ENCODE measurements around the gene MYOC. TPM values are rescaled to one million over a fixed set of nuclear protein-coding genes. Genes with fewer than 3 reads are reported as not detected.
"Not testable (repeated sequence)": the region's sequence is repeated elsewhere in the genome, so short reads cannot be mapped to it uniquely, and the experiment has no call there.

The MYOC gene
- polyA plus RNA-seq (2013, experiment 1 of 2) = not detected
- not detected for polyA plus RNA-seq (2013, experiment 2 of 2)

DNA sequence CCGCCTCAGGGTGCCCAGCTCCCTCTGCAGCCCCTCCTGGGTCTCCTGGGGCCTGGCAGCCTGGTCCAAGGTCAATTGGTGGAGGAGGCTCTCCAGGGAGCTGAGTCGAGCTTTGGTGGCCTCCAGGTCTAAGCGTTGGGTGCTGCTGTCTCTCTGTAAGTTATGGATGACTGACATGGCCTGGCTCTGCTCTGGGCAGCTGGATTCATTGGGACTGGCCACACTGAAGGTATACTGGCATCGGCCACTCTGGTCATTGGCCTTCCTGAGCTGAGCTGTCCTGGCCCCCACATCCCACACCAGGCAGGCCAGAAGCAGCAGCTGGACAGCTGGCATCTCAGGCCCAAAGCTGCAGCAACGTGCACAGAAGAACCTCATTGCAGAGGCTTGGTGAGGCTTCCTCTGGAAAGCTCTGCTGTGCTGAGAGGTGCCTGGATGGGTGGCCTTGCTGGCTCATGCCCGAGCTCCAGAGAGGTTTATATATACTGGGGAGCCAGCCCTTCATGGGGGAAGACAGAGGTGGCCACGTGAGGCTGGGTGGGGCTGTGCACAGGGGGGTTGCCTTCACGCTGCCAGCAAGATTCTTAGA, at the start of gene MYOC:
Gene MYOC (minus strand): TSS at position 455 of the 589 bp plus-strand sequence. CDS start 77 bp downstream, at position 378.
- Histone ChIP-seq H3K4me3 (ENCODE audit: extremely low read depth, insufficient read depth, low read length, poor library complexity, severe bottlenecking) (no peak within 1 kb of the TSS), H3K36me3 (ENCODE audit: control insufficient read depth, insufficient read depth, low read length) (no peaks in the 10 kb centered on the region), H3K4me1 (ENCODE audit: control insufficient read depth, insufficient read depth, low read length, poor library complexity, severe bottlenecking) (peaks cover 7% of the 10 kb centered on the region), H3K27ac (ENCODE audit: low read depth, low read length, severe bottlenecking) (no peak within 1 kb of the TSS), H3K9me3 (ENCODE audit: control insufficient read depth, low read length) (no peaks in the 10 kb centered on the region)
- 86 to 89% methylated on average over 4 to 6 of the region's 8 CpGs for WGBS, 2 experiments (ENCODE audit: insufficient coverage in 2 of 2)

DNA sequence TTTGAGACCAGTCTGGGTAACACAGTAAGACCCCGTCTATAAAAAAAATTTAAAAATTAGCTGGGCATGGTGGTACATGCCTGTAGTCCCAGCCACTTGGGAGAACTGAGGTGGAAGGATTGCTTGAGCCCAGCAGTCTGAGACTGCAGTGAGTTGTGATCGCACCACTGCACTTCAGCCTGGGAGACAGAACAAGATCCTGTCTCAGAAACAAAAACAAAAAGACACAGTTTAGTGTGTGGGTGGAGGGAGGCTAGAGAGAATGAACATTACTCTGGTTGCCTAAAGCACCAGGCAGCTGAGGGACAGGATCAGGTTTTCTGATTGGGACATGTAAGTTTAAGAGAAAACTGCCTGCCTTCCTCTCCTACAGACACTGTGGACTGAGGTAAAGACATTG, 47.0 kb upstream of the MYOC start:
- WGBS, 2 experiments (ENCODE audit: insufficient coverage in 2 of 2) = 82 to 100% methylated on average over 1 to 2 of the region's 2 CpGs
- H3K36me3 ChIP-seq (ENCODE audit: control insufficient read depth, insufficient read depth, low read length) = no peaks in the 10 kb centered on the region
- no peak overlapping the region for H3K4me3 ChIP-seq (ENCODE audit: extremely low read depth, insufficient read depth, low read length, poor library complexity, severe bottlenecking)
- peak overlapping the region; percentile 11 for H3K27ac ChIP-seq (ENCODE audit: low read depth, low read length, severe bottlenecking)
- peaks cover 4% of the 10 kb centered on the region for H3K9me3 ChIP-seq (ENCODE audit: control insufficient read depth, low read length)
- H3K4me1 ChIP-seq (ENCODE audit: control insufficient read depth, insufficient read depth, low read length, poor library complexity, severe bottlenecking) = no peaks in the 10 kb centered on the region

DNA sequence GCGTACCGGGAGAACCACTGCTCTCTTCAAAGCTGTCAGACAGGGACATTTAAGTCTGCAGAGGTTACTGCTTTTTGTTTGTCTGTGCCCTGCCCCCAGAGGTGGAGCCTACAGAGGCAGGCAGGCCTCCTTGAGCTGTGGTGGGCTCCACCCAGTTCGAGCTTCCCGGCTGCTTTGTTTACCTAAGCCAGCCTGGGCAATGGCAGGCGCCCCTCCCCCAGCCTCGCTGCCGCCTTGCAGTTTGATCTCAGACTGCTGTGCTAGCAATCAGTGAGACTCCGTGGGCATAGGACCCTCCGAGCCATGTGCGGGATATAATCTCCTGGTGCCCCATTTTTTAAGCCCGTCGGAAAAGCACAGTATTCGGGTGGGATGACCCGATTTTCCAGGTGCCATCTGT, 43.3 kb upstream of the MYOC start:
- H3K4me1 ChIP-seq (ENCODE audit: control insufficient read depth, insufficient read depth, low read length, poor library complexity, severe bottlenecking); H3K4me3 ChIP-seq (ENCODE audit: extremely low read depth, insufficient read depth, low read length, poor library complexity, severe bottlenecking); H3K9me3 ChIP-seq (ENCODE audit: control insufficient read depth, low read length); H3K36me3 ChIP-seq (ENCODE audit: control insufficient read depth, insufficient read depth, low read length); H3K27ac ChIP-seq (ENCODE audit: low read depth, low read length, severe bottlenecking): not testable (repeated sequence)
- WGBS, 2 experiments (ENCODE audit: insufficient coverage in 2 of 2) = 85 to 88% methylated on average over 8 to 10 of the region's 14 CpGs

DNA sequence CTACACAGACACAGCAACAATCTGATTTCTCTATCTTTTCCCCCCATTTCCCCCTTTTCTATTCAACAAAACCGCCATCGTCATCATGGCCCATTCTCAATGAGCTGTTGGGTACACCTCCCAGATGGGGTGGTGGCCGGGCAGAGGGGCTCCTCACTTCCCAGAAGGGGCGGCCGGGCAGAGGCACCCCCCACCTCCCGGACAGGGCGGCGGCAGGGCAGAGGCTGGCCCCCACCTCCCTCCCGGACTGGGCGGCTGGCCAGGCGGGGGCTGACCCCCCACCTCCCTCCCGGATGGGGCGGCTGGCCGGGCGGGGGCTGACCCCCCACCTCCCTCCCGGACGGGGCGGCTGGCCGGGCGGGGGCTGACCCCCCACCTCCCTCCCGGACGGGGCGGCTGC, 41.1 kb upstream of the MYOC start:
- not testable (repeated sequence) for H3K4me3 ChIP-seq (ENCODE audit: extremely low read depth, insufficient read depth, low read length, poor library complexity, severe bottlenecking); H3K27ac ChIP-seq (ENCODE audit: low read depth, low read length, severe bottlenecking); H3K36me3 ChIP-seq (ENCODE audit: control insufficient read depth, insufficient read depth, low read length); H3K9me3 ChIP-seq (ENCODE audit: control insufficient read depth, low read length); H3K4me1 ChIP-seq (ENCODE audit: control insufficient read depth, insufficient read depth, low read length, poor library complexity, severe bottlenecking)
- WGBS, 2 experiments (ENCODE audit: insufficient coverage in 2 of 2) = 80% methylated on average over 1 of the region's 23 CpGs; no CpG with 5 or more reads in 1 of the 2 experiments

DNA sequence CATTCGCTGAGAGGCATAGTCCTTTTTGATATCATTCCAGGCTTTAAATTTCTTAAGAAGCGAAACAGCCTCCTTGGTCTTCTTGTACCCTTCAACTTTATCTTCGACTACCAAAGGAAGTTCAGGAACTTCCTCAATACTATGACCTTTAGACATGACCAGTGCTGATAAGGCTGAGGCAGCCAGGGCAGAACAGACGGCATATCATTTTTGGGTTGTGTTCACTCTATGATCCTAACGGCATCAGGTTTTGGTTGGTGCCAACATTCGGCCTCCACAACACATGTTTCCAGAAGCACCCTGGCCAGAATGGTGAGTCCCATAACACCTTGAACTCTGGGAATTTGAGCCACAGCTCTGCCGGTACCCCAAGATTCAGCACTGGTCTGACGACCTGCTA, 31.4 kb upstream of the MYOC start:
- Histone ChIP-seq H3K36me3 (ENCODE audit: control insufficient read depth, insufficient read depth, low read length) (no peaks in the 10 kb centered on the region), H3K4me3 (ENCODE audit: extremely low read depth, insufficient read depth, low read length, poor library complexity, severe bottlenecking) (no peak overlapping the region), H3K4me1 (ENCODE audit: control insufficient read depth, insufficient read depth, low read length, poor library complexity, severe bottlenecking) (no peaks in the 10 kb centered on the region), H3K27ac (ENCODE audit: low read depth, low read length, severe bottlenecking) (no peak overlapping the region), H3K9me3 (ENCODE audit: control insufficient read depth, low read length) (no peaks in the 10 kb centered on the region)
- 85 to 94% methylated on average over 7 to 8 of the region's 8 CpGs for WGBS, 2 experiments (ENCODE audit: insufficient coverage in 2 of 2)

DNA sequence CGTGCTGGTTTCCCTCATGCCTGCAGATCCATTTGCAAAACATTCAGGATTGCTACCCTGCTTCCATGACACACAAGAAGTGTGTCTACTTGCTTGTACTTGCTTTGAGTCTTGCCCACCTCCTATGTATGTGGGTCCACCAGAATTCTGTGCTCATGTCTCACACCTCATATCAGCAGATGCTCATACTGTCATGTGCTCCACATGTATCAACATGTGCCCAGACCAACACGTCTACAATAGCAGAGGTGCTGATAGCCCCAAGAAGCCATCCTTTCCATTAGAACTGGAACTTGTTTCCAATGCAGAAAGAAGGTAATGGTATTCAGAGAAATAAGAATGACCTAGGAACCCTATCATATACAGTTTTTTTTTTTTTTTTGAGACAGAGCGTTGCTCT, 27.9 kb upstream of the MYOC start:
- H3K9me3 ChIP-seq (ENCODE audit: control insufficient read depth, low read length) = no peaks in the 10 kb centered on the region
- H3K27ac ChIP-seq (ENCODE audit: low read depth, low read length, severe bottlenecking) = no peak overlapping the region
- no peak overlapping the region for H3K4me3 ChIP-seq (ENCODE audit: extremely low read depth, insufficient read depth, low read length, poor library complexity, severe bottlenecking)
- H3K4me1 ChIP-seq (ENCODE audit: control insufficient read depth, insufficient read depth, low read length, poor library complexity, severe bottlenecking) = no peaks in the 10 kb centered on the region
- no peaks in the 10 kb centered on the region for H3K36me3 ChIP-seq (ENCODE audit: control insufficient read depth, insufficient read depth, low read length)
- WGBS, 2 experiments (ENCODE audit: insufficient coverage in 2 of 2) = 86 to 100% methylated on average over 1 to 3 of the region's 3 CpGs

DNA sequence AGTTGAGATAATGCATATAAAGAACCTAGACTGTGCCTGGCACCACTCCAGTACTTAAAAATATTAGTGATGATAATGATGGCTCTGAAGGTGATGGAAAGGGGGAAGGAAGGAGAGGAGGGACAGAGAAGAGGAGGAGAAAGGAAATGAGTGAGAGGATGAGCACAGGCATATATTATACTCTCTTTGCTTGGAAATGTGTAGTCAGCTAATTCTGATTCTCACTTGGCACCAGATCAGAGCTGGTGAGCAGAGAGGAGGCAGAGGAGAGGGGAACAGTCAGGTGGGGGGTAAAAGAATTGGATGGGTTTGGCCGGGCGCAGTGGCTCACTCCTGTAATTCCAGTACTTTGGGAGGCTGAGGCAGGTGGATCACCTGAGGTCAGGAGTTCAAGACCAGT, 24.3 kb upstream of the MYOC start:
- H3K4me3 ChIP-seq (ENCODE audit: extremely low read depth, insufficient read depth, low read length, poor library complexity, severe bottlenecking) = no peak overlapping the region
- H3K36me3 ChIP-seq (ENCODE audit: control insufficient read depth, insufficient read depth, low read length) = no peaks in the 10 kb centered on the region
- no peak overlapping the region for H3K27ac ChIP-seq (ENCODE audit: low read depth, low read length, severe bottlenecking)
- no peaks in the 10 kb centered on the region for H3K4me1 ChIP-seq (ENCODE audit: control insufficient read depth, insufficient read depth, low read length, poor library complexity, severe bottlenecking)
- no CpG with 5 or more reads among the region's 2 CpGs for WGBS, 2 experiments (ENCODE audit: insufficient coverage in 2 of 2)
- no peaks in the 10 kb centered on the region for H3K9me3 ChIP-seq (ENCODE audit: control insufficient read depth, low read length)

DNA sequence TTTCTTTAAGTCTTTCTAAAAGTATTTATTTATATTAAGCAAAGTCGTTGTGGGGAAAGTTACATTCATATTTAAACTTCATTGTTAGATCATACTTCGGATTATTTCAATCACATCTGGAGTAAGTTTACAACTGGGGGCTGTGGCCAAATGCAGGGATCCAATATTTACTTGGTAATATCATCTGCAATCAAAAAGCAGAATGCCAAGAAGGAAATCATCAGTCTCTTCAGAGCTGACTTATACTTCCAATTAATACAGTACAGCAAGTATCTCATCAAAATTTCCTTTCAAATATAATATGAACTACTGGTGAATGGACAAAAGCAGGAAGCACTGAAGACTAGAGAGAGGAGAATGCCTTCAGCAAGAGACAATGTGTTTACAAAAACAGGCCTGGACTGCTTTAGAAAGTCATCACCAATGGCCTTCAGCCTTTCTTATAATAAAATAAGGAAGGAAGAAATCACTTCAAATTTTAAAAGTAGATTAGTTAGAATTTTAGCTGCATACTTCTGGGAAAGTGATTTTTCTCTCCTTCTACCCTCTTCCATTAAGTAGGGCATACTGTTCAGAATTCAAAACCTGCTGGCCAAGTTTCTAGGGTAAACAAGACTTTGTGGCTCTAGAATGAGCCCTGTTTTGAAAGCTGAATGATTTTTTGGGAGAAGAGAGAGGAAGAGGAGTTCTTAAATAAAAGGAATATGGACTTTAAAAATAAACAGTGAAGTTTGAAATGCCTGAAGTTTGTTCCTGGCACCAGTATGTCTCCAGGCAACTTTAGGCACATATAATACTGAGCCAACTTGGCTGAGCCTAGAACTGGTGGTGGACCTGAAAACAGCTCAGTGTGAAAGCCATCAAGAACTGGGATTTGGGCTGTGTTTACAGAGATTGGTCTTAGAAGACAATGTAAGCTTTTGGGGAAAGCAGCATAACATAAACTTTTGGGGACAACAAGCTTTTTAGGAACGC, 22.2 kb upstream of the MYOC start:
- Histone ChIP-seq H3K9me3 (ENCODE audit: control insufficient read depth, low read length) (no peaks in the 10 kb centered on the region), H3K36me3 (ENCODE audit: control insufficient read depth, insufficient read depth, low read length) (no peaks in the 10 kb centered on the region), H3K4me1 (ENCODE audit: control insufficient read depth, insufficient read depth, low read length, poor library complexity, severe bottlenecking) (no peaks in the 10 kb centered on the region), H3K27ac (ENCODE audit: low read depth, low read length, severe bottlenecking) (no peak overlapping the region), H3K4me3 (ENCODE audit: extremely low read depth, insufficient read depth, low read length, poor library complexity, severe bottlenecking) (no peak overlapping the region)
- 100% methylated on average over 1 of the region's 3 CpGs; no CpG with 5 or more reads in 1 of the 2 experiments for WGBS, 2 experiments (ENCODE audit: insufficient coverage in 2 of 2)

DNA sequence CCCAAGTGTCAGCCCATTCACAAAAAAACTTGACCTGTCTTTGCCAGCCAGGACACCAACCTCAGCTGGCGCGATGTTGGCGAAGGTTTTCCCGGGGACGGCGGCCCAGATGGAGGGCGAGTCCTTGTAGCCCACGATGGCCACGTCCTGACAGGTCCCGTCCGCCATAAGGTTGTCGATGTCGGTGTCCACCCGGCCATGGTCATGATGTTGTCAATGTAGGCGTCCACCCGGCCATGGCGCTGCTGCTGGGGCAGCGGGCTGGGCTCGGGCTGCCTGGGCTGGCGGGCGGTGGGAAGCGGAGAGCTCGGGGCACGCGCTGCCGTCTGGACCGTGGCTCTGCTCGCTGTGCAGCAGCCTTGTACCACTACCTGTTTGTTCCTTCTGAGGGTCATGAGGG, 18.3 kb upstream of the MYOC start:
- no peaks in the 10 kb centered on the region for H3K4me1 ChIP-seq (ENCODE audit: control insufficient read depth, insufficient read depth, low read length, poor library complexity, severe bottlenecking)
- WGBS, 2 experiments (ENCODE audit: insufficient coverage in 2 of 2) = 96 to 97% methylated on average over 25 to 28 of the region's 28 CpGs
- no peaks in the 10 kb centered on the region for H3K36me3 ChIP-seq (ENCODE audit: control insufficient read depth, insufficient read depth, low read length)
- no peak overlapping the region for H3K4me3 ChIP-seq (ENCODE audit: extremely low read depth, insufficient read depth, low read length, poor library complexity, severe bottlenecking)
- no peak overlapping the region for H3K27ac ChIP-seq (ENCODE audit: low read depth, low read length, severe bottlenecking)
- H3K9me3 ChIP-seq (ENCODE audit: control insufficient read depth, low read length) = no peaks in the 10 kb centered on the region

DNA sequence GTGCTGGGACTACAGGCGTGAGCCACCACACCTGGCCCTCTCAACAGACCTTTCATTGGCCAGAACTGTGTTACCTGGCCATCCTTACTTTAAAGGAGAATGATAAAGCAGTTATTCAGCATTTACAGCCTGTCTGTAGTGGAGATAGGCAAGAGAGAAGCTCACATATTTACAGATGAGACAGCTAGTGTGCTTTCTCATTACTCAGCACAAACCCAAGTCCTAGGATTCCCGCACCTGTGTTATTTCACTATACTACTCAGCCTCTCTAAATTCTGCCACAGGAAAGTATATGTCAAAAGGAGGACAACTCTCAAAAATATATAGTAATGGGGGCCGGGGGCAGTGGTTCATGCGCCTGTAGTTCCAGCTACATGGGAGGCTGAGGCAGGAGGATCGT, 15.9 kb upstream of the MYOC start:
- Histone ChIP-seq H3K36me3 (ENCODE audit: control insufficient read depth, insufficient read depth, low read length) (no peaks in the 10 kb centered on the region), H3K27ac (ENCODE audit: low read depth, low read length, severe bottlenecking) (no peak overlapping the region), H3K4me3 (ENCODE audit: extremely low read depth, insufficient read depth, low read length, poor library complexity, severe bottlenecking) (no peak overlapping the region), H3K4me1 (ENCODE audit: control insufficient read depth, insufficient read depth, low read length, poor library complexity, severe bottlenecking) (no peaks in the 10 kb centered on the region), H3K9me3 (ENCODE audit: control insufficient read depth, low read length) (no peaks in the 10 kb centered on the region)
- 71 to 92% methylated on average over 2 to 4 of the region's 5 CpGs for WGBS, 2 experiments (ENCODE audit: insufficient coverage in 2 of 2)
